HPDE6-E6E7 (cell line): ENCODE data around the gene CREB3L2.
"Not testable (repeated sequence)": the region's sequence is repeated elsewhere in the genome, so short reads cannot be mapped to it uniquely, and the experiment has no call there.

ENCODE experiments used
- DNase-seq: peaks from one replicate; pipeline ENCODE4 v3.0.0; 2011; ENCODE audit warnings: missing footprints; ENCODE audit errors: extremely low spot score

CREB3L2 gene

GRCh38 chr7:137968890-137969289, 33.0 kb downstream of the CREB3L2 start:
- no peak for DNase-seq

GRCh38 chr7:137968339-137968738, 33.5 kb downstream of the CREB3L2 start:
- DNase-seq, result not testable (repeated sequence)

- no peak for DNase-seq
Observed at GRCh38 chr7:137967143-137968018, 34.5 kb downstream of the CREB3L2 start.

GRCh38 chr7:137966641-137967142, 35.2 kb downstream of the CREB3L2 start:
- DNase-seq, result no peak

GRCh38 chr7:137965942-137966640, 35.8 kb downstream of the CREB3L2 start:
- no peak for DNase-seq

- no peak for DNase-seq
Observed at GRCh38 chr7:137964824-137965545, 36.9 kb downstream of the CREB3L2 start.

- DNase-seq, result no peak
Observed at GRCh38 chr7:137962875-137963507, 38.9 kb downstream of the CREB3L2 start.

- DNase-seq, result no peak
Observed at GRCh38 chr7:137962491-137962874, 39.4 kb downstream of the CREB3L2 start.

- no peak for DNase-seq
Observed at GRCh38 chr7:137961200-137962177, 40.4 kb downstream of the CREB3L2 start.

GRCh38 chr7:137960020-137960419, 41.9 kb downstream of the CREB3L2 start:
- no peak for DNase-seq

- no peak for DNase-seq
Observed at GRCh38 chr7:137958470-137959431, 43.1 kb downstream of the CREB3L2 start.

GRCh38 chr7:137957887-137958286, 44.0 kb downstream of the CREB3L2 start:
- no peak for DNase-seq

GRCh38 chr7:137956591-137956990, 45.3 kb downstream of the CREB3L2 start:
- no peak for DNase-seq

- no peak for DNase-seq
Observed at GRCh38 chr7:137956183-137956582, 45.7 kb downstream of the CREB3L2 start.

GRCh38 chr7:137954614-137955013, 47.3 kb downstream of the CREB3L2 start:
- no peak for DNase-seq

- DNase-seq, result peak; percentile 65
Observed at GRCh38 chr7:137953665-137954470, 48.0 kb downstream of the CREB3L2 start.

- no peak for DNase-seq
Observed at GRCh38 chr7:137953043-137953664, 48.7 kb downstream of the CREB3L2 start.

GRCh38 chr7:137952426-137952805, 49.5 kb downstream of the CREB3L2 start:
- DNase-seq, result no peak
